ENCODE results near the gene PTPRD.

DNA sequence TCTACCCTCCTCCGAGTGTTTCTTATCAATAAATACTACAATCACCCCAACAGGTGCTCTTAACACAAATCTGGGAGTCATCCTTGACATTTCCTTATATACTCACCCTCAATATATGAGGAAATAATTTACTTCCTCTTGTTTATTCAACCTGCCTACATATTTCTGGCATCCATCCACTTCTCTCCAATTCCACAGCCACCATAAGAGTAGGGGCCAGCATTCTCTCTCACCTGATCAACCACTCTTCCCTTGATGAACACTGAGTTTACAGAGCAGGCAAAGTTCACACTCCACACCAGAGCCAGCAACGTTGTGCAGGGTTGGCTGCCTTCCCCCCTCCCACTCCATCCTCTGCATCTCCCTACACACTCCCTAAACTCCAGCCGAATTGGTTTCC, 1908.9 kb downstream of the PTPRD start:
- TF ChIP-seq POLR2AphosphoS5 (IDR thresholded peaks at IDR 0.05; ENCODE audit: low read depth, low read length): no peak
- TF ChIP-seq, protein P1, sequence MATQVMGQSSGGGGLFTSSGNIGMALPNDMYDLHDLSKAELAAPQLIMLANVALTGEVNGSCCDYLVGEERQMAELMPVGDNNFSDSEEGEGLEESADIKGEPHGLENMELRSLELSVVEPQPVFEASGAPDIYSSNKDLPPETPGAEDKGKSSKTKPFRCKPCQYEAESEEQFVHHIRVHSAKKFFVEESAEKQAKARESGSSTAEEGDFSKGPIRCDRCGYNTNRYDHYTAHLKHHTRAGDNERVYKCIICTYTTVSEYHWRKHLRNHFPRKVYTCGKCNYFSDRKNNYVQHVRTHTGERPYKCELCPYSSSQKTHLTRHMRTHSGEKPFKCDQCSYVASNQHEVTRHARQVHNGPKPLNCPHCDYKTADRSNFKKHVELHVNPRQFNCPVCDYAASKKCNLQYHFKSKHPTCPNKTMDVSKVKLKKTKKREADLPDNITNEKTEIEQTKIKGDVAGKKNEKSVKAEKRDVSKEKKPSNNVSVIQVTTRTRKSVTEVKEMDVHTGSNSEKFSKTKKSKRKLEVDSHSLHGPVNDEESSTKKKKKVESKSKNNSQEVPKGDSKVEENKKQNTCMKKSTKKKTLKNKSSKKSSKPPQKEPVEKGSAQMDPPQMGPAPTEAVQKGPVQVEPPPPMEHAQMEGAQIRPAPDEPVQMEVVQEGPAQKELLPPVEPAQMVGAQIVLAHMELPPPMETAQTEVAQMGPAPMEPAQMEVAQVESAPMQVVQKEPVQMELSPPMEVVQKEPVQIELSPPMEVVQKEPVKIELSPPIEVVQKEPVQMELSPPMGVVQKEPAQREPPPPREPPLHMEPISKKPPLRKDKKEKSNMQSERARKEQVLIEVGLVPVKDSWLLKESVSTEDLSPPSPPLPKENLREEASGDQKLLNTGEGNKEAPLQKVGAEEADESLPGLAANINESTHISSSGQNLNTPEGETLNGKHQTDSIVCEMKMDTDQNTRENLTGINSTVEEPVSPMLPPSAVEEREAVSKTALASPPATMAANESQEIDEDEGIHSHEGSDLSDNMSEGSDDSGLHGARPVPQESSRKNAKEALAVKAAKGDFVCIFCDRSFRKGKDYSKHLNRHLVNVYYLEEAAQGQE (IDR thresholded peaks at IDR 0.05; ENCODE audit: insufficient read depth in 1 of 2, low read depth in 2 of 2, low read length in 2 of 2): no peak

Measured in PFSK-1 (cell line).